G401.6 (cell line): Measurements from ENCODE around the gene DYNLRB1.

ENCODE experiments used
- FAIRE-seq: peaks from 2 replicates; lab custom pipeline; 2012; peaks lifted over from hg19 to GRCh38; lab: Jason Lieb, UNC

DYNLRB1 gene

GRCh38 chr20:34535301-34535840 is 19.1 kb downstream of the DYNLRB1 start:
- FAIRE-seq: no peak

- no peak for FAIRE-seq
Observed at GRCh38 chr20:34535857-34536256, 19.6 kb downstream of the DYNLRB1 start.

GRCh38 chr20:34536798-34537394 is 20.7 kb downstream of the DYNLRB1 start:
- no peak for FAIRE-seq

GRCh38 chr20:34537651-34538050 is 21.4 kb downstream of the DYNLRB1 start:
- FAIRE-seq: no peak

GRCh38 chr20:34538671-34539123 is 22.5 kb downstream of the DYNLRB1 start:
- no peak for FAIRE-seq

- FAIRE-seq: no peak
Observed at GRCh38 chr20:34539756-34540155, 23.5 kb downstream of the DYNLRB1 start.

- no peak for FAIRE-seq
Observed at GRCh38 chr20:34540596-34541263, 24.5 kb downstream of the DYNLRB1 start.

GRCh38 chr20:34541264-34541901 is 25.2 kb downstream of the DYNLRB1 start:
- no peak for FAIRE-seq

GRCh38 chr20:34541917-34542316 is 25.7 kb downstream of the DYNLRB1 start:
- FAIRE-seq: no peak

GRCh38 chr20:34542439-34542838 is 26.2 kb downstream of the DYNLRB1 start:
- no peak for FAIRE-seq

- FAIRE-seq: no peak
Observed at GRCh38 chr20:34543463-34544056, 27.3 kb downstream of the DYNLRB1 start.

GRCh38 chr20:34544109-34544796 is 28.0 kb downstream of the DYNLRB1 start:
- FAIRE-seq: no peak

- no peak for FAIRE-seq
Observed at GRCh38 chr20:34546751-34547181, 30.5 kb downstream of the DYNLRB1 start.

- no peak for FAIRE-seq
Observed at GRCh38 chr20:34547844-34548613, 31.8 kb downstream of the DYNLRB1 start.

GRCh38 chr20:34549291-34549928 is 33.2 kb downstream of the DYNLRB1 start:
- no peak for FAIRE-seq

GRCh38 chr20:34549929-34550305 is 33.7 kb downstream of the DYNLRB1 start:
- no peak for FAIRE-seq

- no peak for FAIRE-seq
Observed at GRCh38 chr20:34552569-34552968, 36.3 kb downstream of the DYNLRB1 start.

GRCh38 chr20:34553366-34553867 is 37.2 kb downstream of the DYNLRB1 start:
- FAIRE-seq: no peak

- FAIRE-seq: no peak
Observed at GRCh38 chr20:34557936-34558319, 41.7 kb downstream of the DYNLRB1 start.

GRCh38 chr20:34558320-34559218 is 42.3 kb downstream of the DYNLRB1 start, which contains the start of gene MAP1LC3A:
Gene MAP1LC3A, plus strand, starts transcription at chr20:34558718. Its CDS starts 151 bp downstream, at chr20:34558869.
- FAIRE-seq: no peak
